Inferior parietal cortex (tissue), 1 donor: ENCODE data around the gene HACD1.

Experiments used
- DNase-seq: peaks from one replicate; pipeline ENCODE4 v3.0.0-alpha.2; 2016; ENCODE audit errors: extremely low spot score

The HACD1 gene

GRCh38 chr10:17580885-17581284, 36.3 kb downstream of the HACD1 start:
- DNase-seq, result no peak

- no peak for DNase-seq
These were observed 38.6 kb downstream of the HACD1 start for GRCh38 chr10:17578603-17579002.

GRCh38 chr10:17576768-17577167, 40.4 kb downstream of the HACD1 start:
- DNase-seq, result no peak

GRCh38 chr10:17564911-17565310, 52.3 kb downstream of the HACD1 start:
- DNase-seq, result no peak

- no peak for DNase-seq
These were observed 53.7 kb downstream of the HACD1 start for GRCh38 chr10:17563452-17563851.

- DNase-seq, result no peak
These were observed 54.6 kb downstream of the HACD1 start for GRCh38 chr10:17562614-17563013.

- no peak for DNase-seq
These were observed 56.1 kb downstream of the HACD1 start for GRCh38 chr10:17561111-17561510.

GRCh38 chr10:17557459-17557858, 59.7 kb downstream of the HACD1 start:
- DNase-seq, result no peak

- no peak for DNase-seq
These were observed 68.4 kb downstream of the HACD1 start for GRCh38 chr10:17548770-17549169.

GRCh38 chr10:17548162-17548561, 69.0 kb downstream of the HACD1 start:
- DNase-seq, result no peak

GRCh38 chr10:17547060-17547459, 70.1 kb downstream of the HACD1 start:
- no peak for DNase-seq

- no peak for DNase-seq
These were observed 72.7 kb downstream of the HACD1 start for GRCh38 chr10:17544465-17544864.
